Fibroblast of skin of right biceps (primary cell): ENCODE measurements around the gene GRM4.

Experiments
- DNase-seq: peaks from one replicate; pipeline ENCODE4 v3.0.0-alpha.2; 2013

GRM4 gene

GRCh38 chr6:34106421-34106820 lies 39.5 kb downstream of the GRM4 start:
- no peak for DNase-seq

- no peak for DNase-seq
These were observed 41.3 kb downstream of the GRM4 start for GRCh38 chr6:34104628-34105027.

- DNase-seq: no peak
These were observed 41.7 kb downstream of the GRM4 start for GRCh38 chr6:34104186-34104585.

- no peak for DNase-seq
These were observed 42.6 kb downstream of the GRM4 start for GRCh38 chr6:34103321-34103720.

- no peak for DNase-seq
These were observed 43.2 kb downstream of the GRM4 start for GRCh38 chr6:34102696-34103095.

- DNase-seq: no peak
These were observed 43.7 kb downstream of the GRM4 start for GRCh38 chr6:34102099-34102656.

GRCh38 chr6:34100788-34101187 lies 45.1 kb downstream of the GRM4 start:
- DNase-seq: no peak

- no peak for DNase-seq
These were observed 46.0 kb downstream of the GRM4 start for GRCh38 chr6:34099878-34100277.

- no peak for DNase-seq
These were observed 47.6 kb downstream of the GRM4 start for GRCh38 chr6:34098045-34098936.

GRCh38 chr6:34096814-34097213 lies 49.1 kb downstream of the GRM4 start:
- DNase-seq: no peak

GRCh38 chr6:34096193-34096592 lies 49.7 kb downstream of the GRM4 start:
- no peak for DNase-seq

- DNase-seq: no peak
These were observed 50.1 kb downstream of the GRM4 start for GRCh38 chr6:34095741-34096140.

GRCh38 chr6:34095136-34095505 lies 50.8 kb downstream of the GRM4 start:
- no peak for DNase-seq

GRCh38 chr6:34094474-34095135 lies 51.3 kb downstream of the GRM4 start:
- no peak for DNase-seq

- no peak for DNase-seq
These were observed 51.9 kb downstream of the GRM4 start for GRCh38 chr6:34093854-34094430.

GRCh38 chr6:34093206-34093605 lies 52.7 kb downstream of the GRM4 start:
- no peak for DNase-seq

- DNase-seq: no peak
These were observed 53.3 kb downstream of the GRM4 start for GRCh38 chr6:34092631-34093030.

GRCh38 chr6:34090935-34091334 lies 55.0 kb downstream of the GRM4 start:
- no peak for DNase-seq

- no peak for DNase-seq
These were observed 55.4 kb downstream of the GRM4 start for GRCh38 chr6:34090529-34090928.

- DNase-seq: no peak
These were observed 59.3 kb downstream of the GRM4 start for GRCh38 chr6:34086558-34086957.

- DNase-seq: no peak
These were observed 60.3 kb downstream of the GRM4 start for GRCh38 chr6:34085453-34086170.

GRCh38 chr6:34084591-34085290 lies 61.1 kb downstream of the GRM4 start:
- no peak for DNase-seq
